Caki2 (cell line): ENCODE results near the gene LKAAEAR1. TPM values are rescaled to one million over a fixed set of nuclear protein-coding genes. Genes with fewer than 3 reads are reported as not detected.
"Not testable (repeated sequence)": the region's sequence is repeated elsewhere in the genome, so short reads cannot be mapped to it uniquely, and the experiment has no call there.

Experiments
- DNase-seq: peaks from one replicate; pipeline ENCODE4 v3.0.0-alpha.2; 2015; ENCODE audit warnings: low read depth
- in situ Hi-C: cut with HindIII; loops from 2 replicates; pipeline ENCODE4 v1.10.0; 2016; ENCODE audit warnings: low sequenced_read_pairs, low pct_unique_long_range_greater_than_20kb, mixed read lengths
- total RNA-seq: library from RNA; depleted of rRNA; stranded (reverse); fragments of >200 nt; shearing (Covaris generic); gene quantifications from 2 replicates; pipeline ENCODE4 v1.2.3, GENCODE V29; 2014; ENCODE audit warnings: low replicate concordance

Gene LKAAEAR1
- total RNA-seq, 1 experiment from 2014 or later = 14.4 TPM

- no peak for DNase-seq
- in situ Hi-C loops = no loop called here
These were observed 16.9 kb upstream of the LKAAEAR1 start for GRCh38 chr20:64100946-64101688.

GRCh38 chr20:64100566-64100888 is 16.3 kb upstream of the LKAAEAR1 start:
- no peak for DNase-seq
- in situ Hi-C loops = no loop called here

GRCh38 chr20:64099880-64100565 is 15.8 kb upstream of the LKAAEAR1 start:
- in situ Hi-C loops = no loop called here
- DNase-seq = no peak

- in situ Hi-C loops = no loop called here
These were observed 15.0 kb upstream of the LKAAEAR1 start for GRCh38 chr20:64099086-64099786.

GRCh38 chr20:64098471-64099013 is 14.3 kb upstream of the LKAAEAR1 start:
- in situ Hi-C loops = no loop called here
- no peak for DNase-seq

More at GRCh38 chr20:64099086-64099786, 15.0 kb upstream of the LKAAEAR1 start:
- DNase-seq = no peak

- in situ Hi-C loops = no loop called here
- DNase-seq = no peak
These were observed 12.3 kb upstream of the LKAAEAR1 start for GRCh38 chr20:64096535-64096934.

- in situ Hi-C loops = no loop called here
- no peak for DNase-seq
These were observed 11.7 kb upstream of the LKAAEAR1 start for GRCh38 chr20:64095927-64096326.

- in situ Hi-C loops = no loop called here
- DNase-seq = no peak
These were observed 11.3 kb upstream of the LKAAEAR1 start for GRCh38 chr20:64095455-64095854.

GRCh38 chr20:64093013-64093503 is 8.9 kb upstream of the LKAAEAR1 start:
- in situ Hi-C loops = no loop called here
- no peak for DNase-seq

GRCh38 chr20:64092258-64093012 is 8.2 kb upstream of the LKAAEAR1 start:
- in situ Hi-C loops = no loop called here
- no peak for DNase-seq

GRCh38 chr20:64091770-64092169 is 7.6 kb upstream of the LKAAEAR1 start:
- no peak for DNase-seq
- in situ Hi-C loops = no loop called here

GRCh38 chr20:64091340-64091739 is 7.1 kb upstream of the LKAAEAR1 start:
- in situ Hi-C loops = no loop called here
- DNase-seq = no peak

- in situ Hi-C loops = no loop called here
- DNase-seq = no peak
These were observed 6.0 kb upstream of the LKAAEAR1 start for GRCh38 chr20:64090165-64090564.

- in situ Hi-C loops, DNase-seq: not testable (repeated sequence)
These were observed 4.4 kb upstream of the LKAAEAR1 start for GRCh38 chr20:64088586-64088985.

- DNase-seq, in situ Hi-C loops: not testable (repeated sequence)
These were observed 3.1 kb upstream of the LKAAEAR1 start for GRCh38 chr20:64087226-64087825.

GRCh38 chr20:64086801-64087200 is 2.6 kb upstream of the LKAAEAR1 start:
- in situ Hi-C loops = no loop called here
- DNase-seq = no peak

- DNase-seq = no peak
- in situ Hi-C loops = no loop called here
These were observed 521 bp upstream of the LKAAEAR1 start for GRCh38 chr20:64084685-64085152.

- DNase-seq = peak; percentile 76
These were observed 807 bp downstream of the LKAAEAR1 start for GRCh38 chr20:64083378-64083803.

More at GRCh38 chr20:64083378-64083803, 807 bp downstream of the LKAAEAR1 start:
- in situ Hi-C loops = no loop called here
